ENCODE data around the gene SGMS1. TPM values are rescaled to one million over a fixed set of nuclear protein-coding genes. Genes with fewer than 3 reads are reported as not detected.
A peak's percentile ranks its signal among the peaks of the same experiment; 100 is the strongest.

SGMS1 gene
- total and polyA plus RNA-seq, 11 donors, result 6.9 to 40.6 (median 19.6) TPM

DNA sequence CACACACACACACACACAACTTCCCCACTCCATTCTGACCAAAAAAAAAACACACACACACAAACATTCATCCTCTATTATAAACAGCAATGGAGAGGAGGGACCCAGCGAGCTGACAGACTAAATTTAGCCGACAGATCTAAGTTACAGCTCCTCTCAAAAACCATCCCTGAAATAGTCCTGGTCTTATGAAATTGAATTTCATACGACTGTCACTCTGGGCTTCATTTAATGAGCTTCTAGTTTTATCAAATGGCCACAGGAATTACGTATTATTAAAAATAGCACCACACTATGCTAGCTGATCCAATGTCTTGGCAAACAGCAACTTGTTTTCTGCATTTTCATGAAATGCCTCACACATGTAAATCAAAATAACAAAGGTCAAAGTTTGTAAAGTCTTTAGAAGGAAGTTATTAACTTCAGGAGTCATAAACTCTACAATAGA lies 241.2 kb downstream of the SGMS1 start:
- WGBS, 4 donors, result 13 to 24% (median 17%) methylated on average over 4 of the region's 4 CpGs
- intact Hi-C loops (cut with DNase I), result no loop called here
- DNase-seq, result no peak
- no peaks in the 10 kb centered on the region for H3K36me3 ChIP-seq
- no peaks in the 10 kb centered on the region for H3K9me3 ChIP-seq
- H3K4me1 ChIP-seq, result peaks cover 2 to 78% (median 42%) of the 10 kb centered on the region in 12 donors
- ATAC-seq, result peak; percentile 65 to 83 (median 76)
- TF ChIP-seq, protein P1, sequence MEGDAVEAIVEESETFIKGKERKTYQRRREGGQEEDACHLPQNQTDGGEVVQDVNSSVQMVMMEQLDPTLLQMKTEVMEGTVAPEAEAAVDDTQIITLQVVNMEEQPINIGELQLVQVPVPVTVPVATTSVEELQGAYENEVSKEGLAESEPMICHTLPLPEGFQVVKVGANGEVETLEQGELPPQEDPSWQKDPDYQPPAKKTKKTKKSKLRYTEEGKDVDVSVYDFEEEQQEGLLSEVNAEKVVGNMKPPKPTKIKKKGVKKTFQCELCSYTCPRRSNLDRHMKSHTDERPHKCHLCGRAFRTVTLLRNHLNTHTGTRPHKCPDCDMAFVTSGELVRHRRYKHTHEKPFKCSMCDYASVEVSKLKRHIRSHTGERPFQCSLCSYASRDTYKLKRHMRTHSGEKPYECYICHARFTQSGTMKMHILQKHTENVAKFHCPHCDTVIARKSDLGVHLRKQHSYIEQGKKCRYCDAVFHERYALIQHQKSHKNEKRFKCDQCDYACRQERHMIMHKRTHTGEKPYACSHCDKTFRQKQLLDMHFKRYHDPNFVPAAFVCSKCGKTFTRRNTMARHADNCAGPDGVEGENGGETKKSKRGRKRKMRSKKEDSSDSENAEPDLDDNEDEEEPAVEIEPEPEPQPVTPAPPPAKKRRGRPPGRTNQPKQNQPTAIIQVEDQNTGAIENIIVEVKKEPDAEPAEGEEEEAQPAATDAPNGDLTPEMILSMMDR (IDR thresholded peaks at IDR 0.05), result no peak
- TF ChIP-seq POLR2A (IDR thresholded peaks at IDR 0.05), result no peak
- no peak overlapping the region for H3K4me3 ChIP-seq
- no peaks in the 10 kb centered on the region for H3K27me3 ChIP-seq
- H3K27ac ChIP-seq, result peak overlapping the region in 9 of 12 donors; percentile 5 to 56 (median 49)

DNA sequence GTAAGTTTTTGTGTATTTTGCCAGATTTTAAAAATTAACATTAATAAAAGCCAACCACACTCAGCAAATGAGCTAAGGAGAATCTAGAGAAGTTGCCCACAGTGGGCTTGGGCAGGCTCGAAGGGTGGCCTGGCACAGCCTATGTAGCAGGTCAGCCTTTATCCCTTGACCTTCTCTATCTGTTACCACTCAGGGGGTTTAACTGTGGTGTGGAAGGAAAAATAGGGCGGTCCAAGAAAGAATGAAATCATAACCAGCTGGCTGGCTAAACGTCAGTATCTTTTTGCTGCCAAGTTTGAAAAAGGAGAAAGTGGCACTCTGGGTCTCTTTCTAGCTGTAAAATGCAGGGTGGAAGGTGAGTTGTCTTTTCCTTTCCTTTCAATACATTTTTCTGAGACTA lies 242.1 kb downstream of the SGMS1 start:
- H3K9me3 ChIP-seq, result peaks cover 0 to 6% (median 0%) of the 10 kb centered on the region in 12 donors
- no peak overlapping the region for H3K4me3 ChIP-seq
- H3K4me1 ChIP-seq, result peaks cover 2 to 69% (median 42%) of the 10 kb centered on the region in 12 donors
- peak; percentile 20 to 52 (median 40) for ATAC-seq
- DNase-seq, result no peak
- no peaks in the 10 kb centered on the region for H3K27me3 ChIP-seq
- TF ChIP-seq, protein P1 (IDR thresholded peaks at IDR 0.05), result no peak
- no peak for TF ChIP-seq POLR2A (IDR thresholded peaks at IDR 0.05)
- no peaks in the 10 kb centered on the region for H3K36me3 ChIP-seq
- 29 to 48% (median 39%) methylated on average over 3 of the region's 3 CpGs for WGBS, 4 donors
- intact Hi-C loops (cut with DNase I), result no loop called here
- peak overlapping the region in 6 of 12 donors; percentile 46 to 56 (median 52) for H3K27ac ChIP-seq

DNA sequence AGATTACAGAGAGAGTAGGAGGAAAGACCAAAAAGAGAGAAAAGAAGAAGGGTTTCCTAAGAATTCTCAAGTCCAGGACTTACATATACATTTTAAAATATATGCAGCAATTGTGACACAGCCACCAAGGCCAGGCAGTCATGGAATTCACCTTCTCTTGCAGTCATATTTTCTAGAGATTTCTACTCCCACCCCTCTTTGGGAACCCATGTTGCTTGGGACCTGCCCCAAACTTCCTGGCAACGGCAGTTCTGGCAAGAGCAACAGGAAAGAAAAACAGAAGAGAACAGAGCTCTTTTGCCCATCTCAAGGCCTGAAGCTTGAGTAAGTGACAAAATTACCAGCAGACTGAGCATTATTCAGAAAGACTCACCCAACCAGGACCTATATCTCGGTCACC lies 244.1 kb downstream of the SGMS1 start:
- ATAC-seq (no peak), DNase-seq (no peak)
- 42 to 64% (median 50%) methylated on average over 2 of the region's 2 CpGs for WGBS, 4 donors
- intact Hi-C loops (cut with DNase I), result no loop called here
- peaks cover 2 to 58% (median 33%) of the 10 kb centered on the region in 12 donors for H3K4me1 ChIP-seq
- peaks cover 0 to 6% (median 0%) of the 10 kb centered on the region in 12 donors for H3K9me3 ChIP-seq
- TF ChIP-seq, protein P1 (IDR thresholded peaks at IDR 0.05), result no peak
- no peaks in the 10 kb centered on the region for H3K36me3 ChIP-seq
- H3K27ac ChIP-seq, result no peak overlapping the region
- H3K27me3 ChIP-seq, result no peaks in the 10 kb centered on the region
- no peak overlapping the region for H3K4me3 ChIP-seq

DNA sequence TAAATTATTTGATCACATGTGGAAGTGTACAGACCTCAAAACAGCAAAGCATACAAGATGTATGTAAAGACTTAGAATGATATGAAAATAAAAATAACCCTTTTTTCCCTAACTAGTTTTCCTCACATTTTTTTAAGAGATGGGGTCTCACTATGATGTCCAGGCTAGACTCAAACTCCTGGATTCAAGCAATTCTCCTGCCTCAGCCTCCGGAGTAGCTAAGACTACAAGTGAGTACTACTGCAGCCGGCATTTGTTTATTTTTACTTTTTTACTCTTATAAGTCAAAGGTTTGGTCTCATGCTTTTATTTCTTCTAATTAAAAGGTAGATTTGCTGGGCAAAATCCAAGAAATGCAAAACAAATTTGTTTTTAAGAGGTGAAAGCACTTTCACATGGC lies 248.0 kb downstream of the SGMS1 start:
- Histone ChIP-seq H3K27me3 (no peaks in the 10 kb centered on the region), H3K4me3 (no peak overlapping the region), H3K36me3 (no peaks in the 10 kb centered on the region), H3K9me3 (peaks cover 0 to 6% (median 0%) of the 10 kb centered on the region in 12 donors), H3K27ac (no peak overlapping the region), H3K4me1 (peaks cover 0 to 42% (median 32%) of the 10 kb centered on the region in 12 donors)
- ATAC-seq (no peak), DNase-seq (no peak)
- TF ChIP-seq, protein P1 (IDR thresholded peaks at IDR 0.05), result no peak
- TF ChIP-seq POLR2A (IDR thresholded peaks at IDR 0.05), result no peak
- intact Hi-C loops (cut with DNase I), result no loop called here
- 75 to 99% (median 96%) methylated on average over 2 of the region's 2 CpGs for WGBS, 4 donors

Data from heart left ventricle (tissue), 16 donors.